NCI-H526 (cell line): ENCODE results near the gene CERT1.

Source experiments
- DNase-seq, 2 experiments: peaks; one replicate each; lab custom pipeline; 2025; lab: John Stamatoyannopoulos, UW

CERT1 gene

DNA sequence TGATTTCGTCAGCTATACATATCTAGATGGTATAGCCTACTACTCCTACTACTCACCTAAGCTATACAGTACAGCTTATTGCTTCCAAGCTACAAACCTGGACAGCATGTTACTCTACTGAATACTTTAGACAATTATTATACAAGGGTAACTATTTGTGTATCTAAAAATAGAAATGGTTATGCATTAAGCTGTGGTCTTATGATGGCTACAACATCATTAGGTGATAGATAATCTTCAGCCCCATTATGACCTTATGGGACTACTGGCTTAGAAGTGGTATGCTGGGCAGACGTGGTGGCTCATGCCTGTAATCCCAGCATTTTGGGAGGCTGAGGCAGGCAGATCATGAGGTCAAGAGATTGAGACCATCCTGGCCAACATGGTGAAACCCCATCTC is 40.2 kb downstream of the CERT1 start:
- DNase-seq: no peak

DNA sequence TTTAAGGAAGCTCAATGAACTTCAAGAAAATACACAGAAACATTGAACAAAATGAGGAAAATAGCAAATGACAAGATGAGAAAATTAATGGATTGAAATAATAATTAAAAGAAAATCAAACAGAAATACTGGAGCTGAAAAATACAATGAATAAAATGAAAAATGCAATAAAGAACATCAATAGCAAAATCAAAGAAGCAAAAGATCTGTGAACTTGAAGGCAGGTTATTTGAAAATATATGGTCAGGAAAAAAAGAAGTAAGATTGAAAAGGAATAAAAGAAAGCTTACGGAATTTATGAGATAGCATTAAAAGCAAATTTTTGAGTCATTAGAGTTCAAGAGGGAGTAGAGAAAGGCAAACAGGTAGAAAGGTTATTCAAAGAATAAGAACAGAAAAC is 42.4 kb downstream of the CERT1 start:
- no peak for DNase-seq

DNA sequence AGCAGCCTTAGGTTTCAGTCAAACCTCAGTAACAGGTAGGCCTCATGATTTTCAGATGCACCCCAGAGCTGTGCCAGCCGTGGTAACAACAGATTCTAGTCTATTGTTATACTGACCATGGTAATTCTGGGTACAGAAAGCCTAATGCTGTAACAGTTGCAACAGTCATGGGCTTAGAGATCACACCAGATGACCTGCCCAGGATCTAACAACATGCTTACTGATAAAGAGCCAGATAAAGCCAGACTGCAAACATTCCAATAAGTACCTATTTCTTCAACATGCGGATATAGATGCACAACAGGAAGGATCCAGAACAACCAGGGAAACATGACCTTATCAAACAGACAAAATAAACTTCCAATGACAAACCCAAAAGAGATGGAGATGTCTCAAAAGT is 42.8 kb downstream of the CERT1 start:
- DNase-seq: no peak

DNA sequence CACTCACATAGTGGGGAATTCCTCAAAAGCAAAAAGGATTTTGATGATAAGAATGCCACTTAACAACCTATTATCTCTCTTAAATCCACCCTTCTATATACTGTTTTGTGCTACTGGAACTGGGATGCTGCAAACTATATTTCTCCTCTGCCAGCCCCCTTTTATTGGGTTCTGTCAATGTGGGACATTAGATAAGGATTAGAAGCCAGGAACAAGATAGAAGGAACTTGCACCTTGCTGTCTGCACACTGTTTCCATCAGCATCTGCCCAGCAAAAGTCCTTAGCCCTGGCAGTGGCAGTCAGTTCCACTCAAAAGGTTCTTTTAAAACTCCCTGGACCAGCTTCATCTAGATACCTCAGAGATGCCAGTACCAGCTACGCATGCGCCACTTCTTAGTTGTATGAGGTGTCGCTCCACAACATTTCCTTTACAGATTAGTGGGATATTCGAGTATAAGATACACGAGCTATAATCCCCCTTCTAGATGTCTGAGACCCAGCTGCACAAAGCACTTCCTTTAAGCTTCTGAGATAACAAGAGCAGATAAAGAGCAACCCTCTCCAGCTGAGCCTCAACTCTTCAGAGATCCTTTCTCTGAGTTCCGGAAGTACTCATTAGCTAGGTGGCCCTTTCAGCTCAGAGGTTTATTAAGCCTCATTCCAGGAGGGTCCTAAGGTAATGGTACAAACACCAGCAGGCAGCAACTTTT is 45.3 kb downstream of the CERT1 start:
- no peak for DNase-seq

DNA sequence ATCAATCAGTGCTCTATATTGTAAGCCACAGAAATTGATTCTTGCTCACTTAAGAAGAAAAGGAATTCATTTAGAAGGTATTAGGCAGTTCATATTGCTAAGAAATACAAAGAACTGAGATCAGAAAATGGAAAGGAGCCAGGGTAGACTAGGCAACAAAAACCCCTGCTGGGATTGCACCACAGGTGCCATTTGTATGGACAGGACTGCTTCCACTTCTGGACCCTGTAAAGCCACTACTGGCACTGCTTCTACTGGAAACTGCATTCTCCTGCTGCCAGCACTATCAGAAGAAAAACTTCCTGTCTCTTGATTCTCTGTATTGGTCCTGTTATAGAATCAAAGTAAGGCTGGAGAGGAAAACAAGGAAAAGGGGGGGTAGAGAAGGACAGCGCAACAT is 45.9 kb downstream of the CERT1 start:
- DNase-seq: no peak

DNA sequence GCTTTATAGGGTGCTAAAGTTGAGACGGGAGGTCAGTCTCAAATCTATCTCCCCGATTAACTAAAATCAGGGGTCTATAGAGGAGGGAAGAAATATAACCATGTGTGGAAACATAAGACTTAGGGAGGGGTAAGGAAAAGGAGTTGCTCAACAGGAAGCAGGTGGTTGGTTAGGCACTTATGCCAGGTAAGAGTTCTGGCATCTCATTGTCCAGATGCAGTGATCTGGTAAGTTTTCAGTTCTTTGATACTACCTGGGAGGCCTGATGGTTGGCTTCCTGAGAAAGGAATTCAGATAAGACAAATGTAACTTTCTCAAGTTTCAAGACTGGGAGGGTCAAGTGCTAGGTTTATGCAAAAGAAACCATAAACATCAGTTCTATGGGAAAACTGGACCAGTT is 47.7 kb downstream of the CERT1 start:
- no peak for DNase-seq

DNA sequence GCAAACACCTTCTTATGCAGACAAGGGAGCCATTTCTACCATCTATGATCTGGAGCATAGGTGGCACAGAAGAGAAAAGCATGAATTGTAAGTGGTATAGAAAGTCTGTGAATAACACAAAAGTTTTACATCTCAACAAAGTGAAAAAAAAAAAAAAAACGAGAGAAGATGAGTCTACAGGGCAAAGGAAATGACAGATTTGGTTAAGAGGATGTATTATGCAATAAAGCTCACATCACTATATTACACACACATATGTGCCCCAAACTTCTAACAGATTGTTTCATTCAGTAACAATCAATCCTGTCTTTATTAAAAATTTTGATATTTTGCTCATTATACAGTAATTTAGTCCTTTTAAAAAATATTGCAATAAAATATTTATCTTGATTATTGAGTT is 49.8 kb downstream of the CERT1 start:
- no peak for DNase-seq

DNA sequence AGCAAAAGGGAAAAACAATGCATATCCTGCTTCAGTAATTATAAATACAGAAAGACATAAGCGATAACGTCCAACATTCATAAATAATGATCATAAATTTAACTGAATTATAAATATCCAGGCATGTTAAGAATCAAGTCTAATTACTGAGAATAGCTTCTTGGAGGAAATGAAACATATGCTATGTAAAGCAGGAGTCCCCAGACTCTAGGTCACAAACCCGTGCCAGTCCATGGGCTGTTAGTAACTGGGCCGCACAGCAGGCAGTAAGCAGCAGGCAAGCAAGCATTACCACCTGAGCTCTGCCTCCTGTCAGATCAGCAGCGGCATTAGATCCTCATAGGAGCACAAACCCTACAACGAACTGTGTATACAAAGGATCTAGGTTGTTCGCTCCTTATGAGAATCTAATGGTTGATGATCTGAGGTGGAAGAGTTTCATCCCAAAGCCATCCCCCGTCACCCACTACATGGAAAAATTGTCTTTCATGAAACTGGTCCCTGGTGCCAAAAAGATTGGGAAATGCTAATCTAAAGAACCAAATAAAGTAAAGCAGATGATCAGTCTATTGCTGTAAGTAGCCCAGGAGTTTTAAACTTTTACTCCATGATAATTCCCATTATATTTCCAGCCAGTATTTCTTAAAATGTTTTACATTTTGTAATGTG is 50.4 kb downstream of the CERT1 start:
- DNase-seq: peak; percentile 12 to 45

DNA sequence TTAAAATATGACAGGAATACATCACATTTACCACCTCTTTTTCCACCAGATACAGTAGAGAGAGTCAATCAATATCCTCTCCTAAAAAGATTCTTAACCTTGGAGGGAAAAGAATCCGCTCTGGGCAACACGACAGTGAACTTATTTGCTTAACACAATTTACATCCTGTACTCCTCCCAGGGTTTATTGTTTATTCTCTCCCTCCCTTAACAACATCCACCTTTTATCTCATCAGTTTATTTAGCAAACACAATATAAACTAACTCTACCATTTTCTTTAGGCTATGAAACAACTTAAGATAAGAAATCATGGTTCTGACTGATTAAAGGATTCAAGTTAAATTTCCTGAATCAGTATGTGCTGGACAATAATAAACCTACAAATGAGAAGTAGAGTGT is 50.9 kb downstream of the CERT1 start:
- peak in 1 of 2 experiments; percentile 22 for DNase-seq

DNA sequence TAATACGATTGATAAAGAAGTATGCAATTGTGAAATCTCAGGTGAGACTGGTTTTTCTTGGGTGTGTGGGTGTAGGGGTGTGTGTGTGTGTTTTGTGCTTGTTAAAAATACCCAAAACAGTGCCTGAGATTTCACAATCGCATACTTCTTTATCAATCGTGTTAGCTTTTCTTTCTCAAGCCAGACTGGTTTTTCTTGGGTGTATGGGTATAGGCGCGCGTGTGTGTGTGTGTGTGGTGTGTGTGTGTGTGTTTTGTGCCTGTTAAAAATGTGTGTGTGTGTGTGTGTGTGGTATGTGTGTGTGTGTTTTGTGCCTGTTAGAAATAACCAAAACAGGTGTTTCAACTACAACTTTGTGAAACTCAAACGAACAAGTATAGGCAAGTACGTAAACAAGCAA is 53.7 kb downstream of the CERT1 start:
- DNase-seq: no peak

DNA sequence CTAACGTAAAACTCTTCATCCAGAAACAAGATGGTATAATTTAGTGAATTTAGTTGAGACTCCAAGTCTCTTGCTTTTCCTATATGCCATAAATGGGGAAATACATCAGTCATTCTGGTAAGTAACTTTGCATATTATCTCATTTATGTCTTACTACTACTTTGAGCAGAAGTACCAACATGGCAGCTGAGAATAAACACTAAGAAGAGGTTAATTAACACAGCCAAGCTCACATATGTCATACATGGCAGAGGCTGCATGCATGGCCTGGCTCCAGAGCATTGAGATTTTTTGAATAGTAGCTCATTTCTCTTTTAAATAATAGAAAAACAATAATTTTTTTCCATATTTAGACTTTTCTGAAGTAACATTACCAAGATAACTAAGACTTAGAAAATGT is 54.3 kb downstream of the CERT1 start:
- DNase-seq: no peak

DNA sequence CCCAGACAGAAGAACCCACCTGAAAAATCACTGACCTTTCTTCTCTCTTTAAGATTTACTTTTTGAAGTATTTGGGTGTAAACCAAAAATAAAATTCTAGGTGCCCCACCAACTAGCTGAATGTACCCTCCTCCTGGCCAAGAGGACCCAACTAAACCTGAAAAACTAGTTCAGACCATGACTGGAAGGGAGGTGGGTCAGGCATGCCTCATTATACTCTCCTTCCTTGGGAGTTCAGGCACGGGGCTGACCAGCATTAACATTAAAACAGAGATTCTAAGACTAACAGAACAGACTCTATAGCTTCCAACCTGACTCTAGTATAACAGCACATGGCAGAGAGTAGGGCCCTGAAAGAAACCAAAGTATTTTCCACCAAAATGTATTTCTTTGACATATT is 61.4 kb downstream of the CERT1 start:
- DNase-seq: no peak

DNA sequence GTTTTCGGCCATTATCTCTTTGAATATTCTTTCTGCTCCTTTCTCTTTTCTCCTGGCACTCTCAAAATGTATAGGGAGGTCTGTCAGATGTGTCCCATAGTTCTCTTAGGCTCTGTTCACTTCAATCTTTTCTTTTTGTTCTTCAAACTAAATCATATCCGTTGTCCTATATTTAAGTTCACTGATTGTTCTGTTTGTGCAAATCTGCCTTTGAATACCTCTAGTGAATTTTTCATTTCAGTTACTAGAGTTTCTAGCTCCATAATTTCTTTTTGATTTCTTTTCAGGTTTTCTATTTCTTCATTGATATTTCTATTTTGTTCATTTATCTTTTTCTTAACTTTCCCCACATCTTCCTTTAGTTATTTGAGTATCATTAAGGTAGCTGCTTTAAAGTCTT is 65.4 kb downstream of the CERT1 start:
- DNase-seq: no peak

DNA sequence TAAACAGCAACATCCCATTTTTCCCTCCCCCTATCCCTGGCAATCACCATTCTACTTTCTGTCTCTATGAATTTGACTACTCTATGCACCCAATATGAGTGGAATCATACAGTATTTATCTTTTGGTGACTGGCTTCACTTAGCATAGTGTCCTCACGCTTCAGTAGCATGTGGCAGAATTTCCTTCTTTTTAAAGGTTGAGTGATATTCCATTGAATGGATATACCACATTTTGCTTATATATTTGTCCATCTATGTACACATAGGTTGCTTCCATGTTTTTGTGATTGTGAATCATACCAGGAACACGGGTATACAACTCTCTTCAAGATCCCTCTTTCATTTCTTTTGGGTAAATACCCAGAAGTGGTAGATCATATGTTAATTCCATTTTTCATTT is 69.9 kb downstream of the CERT1 start:
- no peak for DNase-seq

DNA sequence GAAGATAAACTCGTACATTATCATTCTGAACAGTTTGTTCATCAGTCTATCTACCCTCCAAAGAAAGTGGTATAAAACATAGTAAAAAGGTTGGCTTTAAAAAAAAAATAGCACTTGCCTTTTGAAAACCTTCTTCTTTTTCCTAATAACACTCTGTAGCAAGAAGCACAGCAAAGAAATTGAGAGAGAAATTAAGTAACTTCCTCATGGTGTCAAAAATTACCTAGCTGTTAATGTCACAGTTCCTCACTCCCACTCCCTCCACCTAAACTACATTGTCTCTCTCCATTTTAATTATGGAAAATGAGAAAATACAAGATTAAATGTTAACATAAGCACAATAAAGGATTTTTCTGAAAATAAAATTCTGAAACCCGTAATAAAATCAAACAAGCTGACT is 72.2 kb downstream of the CERT1 start:
- no peak for DNase-seq

DNA sequence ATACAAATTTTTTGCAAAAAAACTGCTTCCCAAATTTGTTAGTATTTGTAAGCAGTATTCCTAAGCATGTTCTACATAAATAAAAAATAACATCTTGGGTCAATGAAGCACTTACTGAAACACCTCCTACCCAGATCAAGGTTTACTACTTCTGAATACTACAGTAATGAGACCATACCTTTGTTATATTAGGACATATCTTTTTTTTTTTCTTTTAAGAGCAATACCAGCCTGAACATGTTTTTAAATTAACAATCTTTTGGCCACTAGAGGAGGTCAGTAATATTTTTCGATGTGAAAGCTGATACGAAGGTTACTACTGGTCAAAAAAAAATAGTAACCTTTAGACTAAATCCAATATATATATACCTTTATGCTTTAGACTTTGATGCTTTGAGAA is 72.7 kb downstream of the CERT1 start:
- no peak for DNase-seq

DNA sequence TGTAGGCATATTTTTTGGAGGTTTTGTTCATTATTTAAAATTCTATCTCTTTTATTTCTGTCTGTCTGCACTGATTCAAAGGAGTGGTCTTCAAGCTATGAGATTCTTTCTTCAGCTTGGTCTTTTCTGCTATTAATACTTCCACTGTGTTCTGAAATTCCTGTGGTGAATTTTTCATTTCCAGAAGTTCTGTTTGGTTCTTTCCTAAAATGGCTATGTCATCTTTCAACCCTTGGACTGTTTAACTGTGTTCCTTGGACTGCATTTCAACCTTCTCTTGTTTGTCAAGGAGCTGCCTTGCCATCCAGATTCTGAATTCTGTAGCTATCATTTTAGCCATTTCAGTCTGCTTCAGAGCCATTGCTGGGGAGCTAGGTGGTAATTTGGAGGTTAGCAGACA is 76.3 kb downstream of the CERT1 start:
- DNase-seq: no peak

DNA sequence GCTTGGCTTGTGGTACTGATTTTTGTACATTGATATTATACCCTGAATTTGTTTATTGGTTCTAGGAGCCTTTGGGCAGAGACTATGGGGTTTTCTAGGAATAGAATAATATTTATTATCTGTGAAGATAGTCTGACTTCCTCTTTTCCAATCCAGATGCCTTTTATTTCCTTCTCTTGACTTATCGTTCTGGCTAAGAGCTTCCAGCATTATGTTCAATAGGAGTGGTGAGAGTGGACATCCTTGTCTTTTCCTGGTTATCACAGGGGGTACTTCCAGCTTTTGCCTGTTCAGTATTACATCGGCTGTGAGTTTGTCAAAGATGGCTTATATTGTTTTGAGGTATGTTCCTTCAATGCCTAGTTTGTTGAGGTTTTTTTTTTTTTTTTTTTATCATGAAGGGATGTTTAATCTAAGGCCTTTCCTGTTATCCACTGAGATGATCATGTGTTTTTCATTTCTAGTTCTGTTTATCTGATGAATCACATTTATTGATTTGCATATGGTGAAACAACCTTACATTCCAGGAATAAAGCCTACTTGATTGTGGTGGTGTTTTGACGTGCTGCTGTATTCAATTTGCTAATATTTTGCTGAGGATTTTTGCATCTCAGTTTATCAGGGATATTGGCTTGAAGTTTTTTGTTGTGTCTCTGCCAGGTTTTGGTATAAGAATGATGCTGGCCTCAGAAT is 77.5 kb downstream of the CERT1 start:
- DNase-seq: no peak

DNA sequence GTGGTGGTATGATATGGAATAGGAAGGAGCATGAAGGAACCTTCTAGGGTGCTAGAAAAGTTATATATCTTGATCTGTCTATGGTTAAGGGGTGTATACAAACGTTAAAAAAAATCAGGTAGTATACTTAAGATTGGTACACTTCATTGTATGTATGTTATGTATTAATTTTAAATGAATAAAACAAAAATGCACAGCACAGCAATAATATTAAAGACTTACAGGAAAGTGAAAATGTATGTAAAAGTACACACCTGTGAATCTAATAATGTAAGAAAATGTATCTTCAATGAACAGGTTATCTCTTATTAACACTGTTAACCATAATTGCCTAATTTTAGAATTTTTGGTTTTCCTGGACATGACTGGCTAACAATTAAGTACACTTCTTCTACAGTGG is 97.2 kb downstream of the CERT1 start:
- no peak for DNase-seq

DNA sequence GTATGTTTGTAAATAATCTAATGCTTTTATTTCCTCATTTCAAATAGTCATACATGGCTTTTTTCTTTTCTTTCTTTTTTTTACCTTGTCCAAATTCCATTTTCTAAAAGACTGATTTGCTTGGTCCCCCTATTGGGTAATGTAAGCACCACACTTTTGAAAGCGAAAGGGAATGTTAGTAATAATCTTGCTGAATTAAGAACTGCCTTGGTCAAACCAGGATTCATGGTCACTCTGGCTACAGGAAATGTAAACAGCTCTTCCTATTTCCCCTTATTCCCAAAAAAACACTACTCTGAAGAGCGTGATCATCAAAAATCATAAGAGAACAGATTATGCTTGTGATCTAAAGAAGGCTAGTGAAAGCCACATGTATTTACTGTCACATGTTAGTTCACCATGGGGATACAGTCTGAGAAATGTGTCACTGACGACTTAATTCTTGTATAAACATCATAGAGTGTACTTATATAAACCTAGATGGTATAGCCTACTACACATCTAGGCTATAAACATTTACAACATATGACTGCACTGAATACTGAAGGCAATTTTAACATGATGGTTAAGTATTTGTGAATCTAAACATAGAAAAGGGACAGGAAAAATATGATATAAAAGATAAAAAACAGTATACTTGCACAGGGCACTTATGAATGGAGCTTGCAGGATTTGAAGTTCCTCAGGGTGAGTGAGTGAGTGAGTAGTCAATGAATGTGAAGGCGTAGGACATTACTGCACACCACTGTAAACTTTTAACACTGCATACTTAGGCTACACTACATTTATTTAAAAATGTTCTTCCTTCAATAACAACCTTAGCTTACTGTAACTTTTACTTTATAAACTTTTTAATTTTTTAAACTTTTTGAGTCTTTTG is 99.1 kb downstream of the CERT1 start:
- no peak for DNase-seq

DNA sequence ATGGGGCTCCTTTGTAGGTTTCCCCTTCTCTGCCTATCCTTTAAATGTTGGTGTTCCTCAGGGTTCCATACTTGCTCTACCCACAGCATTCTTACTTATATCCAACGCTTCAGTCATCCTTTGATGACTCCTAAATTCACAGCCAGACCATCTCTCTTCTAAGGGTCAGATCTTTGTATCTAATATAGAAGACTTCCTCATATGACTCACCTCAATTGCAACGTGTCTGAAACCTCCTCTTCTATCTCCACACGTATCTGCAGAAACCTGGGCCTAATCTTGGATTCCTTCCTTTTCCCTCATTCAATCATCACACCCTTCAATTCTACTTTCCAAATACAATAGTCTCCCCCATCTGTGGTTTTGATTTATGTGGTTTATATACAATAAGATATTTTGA is 106.1 kb downstream of the CERT1 start:
- no peak for DNase-seq

DNA sequence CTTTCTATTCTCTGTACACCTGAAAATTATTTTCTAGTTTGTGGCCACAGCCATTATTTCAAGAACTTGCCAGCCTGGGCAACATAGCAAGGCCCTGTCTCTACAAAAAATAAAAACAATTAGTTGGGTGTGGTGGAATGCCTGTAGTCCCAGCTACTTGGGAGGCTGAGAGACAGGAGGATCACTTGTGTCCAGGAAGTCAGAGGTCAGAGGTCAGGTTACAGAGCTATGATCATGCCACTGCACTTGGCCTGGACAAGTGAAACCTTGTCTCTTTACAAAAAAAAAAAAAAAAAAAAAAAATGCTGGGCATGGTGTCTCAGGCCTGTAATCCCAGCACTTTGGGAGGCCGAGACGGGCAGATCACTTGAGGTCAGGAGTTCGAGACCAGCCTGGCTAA is 116.2 kb downstream of the CERT1 start:
- DNase-seq: no peak

DNA sequence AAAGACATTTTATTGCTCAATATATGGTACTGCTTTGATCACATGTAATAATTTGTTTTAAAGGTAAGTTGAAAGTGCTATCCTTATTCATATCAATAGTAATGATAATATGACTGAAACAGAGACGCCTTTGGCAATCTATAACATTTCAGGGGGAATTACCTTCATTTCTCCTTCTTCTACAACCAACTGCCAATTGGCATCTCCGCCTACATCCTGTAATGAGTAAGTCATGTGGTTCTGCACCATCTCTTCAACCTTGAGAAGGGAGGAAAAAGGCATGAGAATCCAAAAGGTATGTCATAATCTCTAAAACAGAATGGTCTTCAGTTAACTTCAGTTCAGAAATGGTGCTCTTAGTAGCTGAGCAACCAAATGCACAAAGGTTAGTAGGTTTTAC is 122.0 kb downstream of the CERT1 start:
- no peak for DNase-seq
